ENCODE results near the gene CPNE8. TPM values are rescaled to one million over a fixed set of nuclear protein-coding genes. Genes with fewer than 3 reads are reported as not detected.

The CPNE8 gene
- total RNA-seq, 1 experiment from 2014 or later = 13.5 TPM

DNA sequence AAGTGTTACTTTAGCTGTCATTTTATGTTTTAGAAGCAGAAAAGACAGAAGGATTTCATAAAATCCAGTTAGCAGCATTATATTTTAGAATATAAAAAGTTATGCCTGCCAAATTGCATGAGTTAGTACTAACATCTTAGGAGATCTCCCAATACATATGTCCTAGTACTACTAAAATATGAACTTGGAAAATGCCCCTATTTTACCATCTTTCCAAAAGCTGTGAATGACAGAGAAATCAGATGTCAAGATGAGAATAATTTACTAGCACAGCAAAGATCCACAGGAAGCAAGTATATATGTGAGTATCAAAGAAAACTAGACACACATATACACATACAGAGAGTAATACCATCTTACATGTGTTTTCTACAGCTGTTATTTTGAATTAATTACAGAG, 196.9 kb downstream of the CPNE8 start:
- H3K27me3 ChIP-seq (replicated peaks; ENCODE audit: control insufficient read depth, insufficient read depth, low read length) = no peaks in the 10 kb centered on the region
- no peaks in the 10 kb centered on the region for H3K9me3 Mint-ChIP-seq (ENCODE audit: unreplicated experiment)
- H3K27ac Mint-ChIP-seq (ENCODE audit: unreplicated experiment) = no peak overlapping the region
- ChIA-PET CTCF (no interaction called here), POLR2A (interaction anchor here (0.6 kb wide), 1 partner anchor 197 kb away, joined by 8 read pairs; the partner anchor contains the start of gene CPNE8)
- no peak overlapping the region for H3K4me3 Mint-ChIP-seq (ENCODE audit: unreplicated experiment)
- no peaks in the 10 kb centered on the region for H3K36me3 ChIP-seq (ENCODE audit: control insufficient read depth, insufficient read depth, low read length)
- no peaks in the 10 kb centered on the region for H3K27me3 Mint-ChIP-seq (ENCODE audit: insufficient read depth, unreplicated experiment)
- no peaks in the 10 kb centered on the region for H3K36me3 Mint-ChIP-seq (ENCODE audit: insufficient read depth, unreplicated experiment)
- H3K4me3 ChIP-seq (ENCODE audit: low read depth, low read length) = no peak overlapping the region
- H3K4me1 Mint-ChIP-seq (ENCODE audit: low read depth, unreplicated experiment) = peaks cover 13% of the 10 kb centered on the region
- H3K9me3 ChIP-seq = no peaks in the 10 kb centered on the region
- TF ChIP-seq, protein P1, sequence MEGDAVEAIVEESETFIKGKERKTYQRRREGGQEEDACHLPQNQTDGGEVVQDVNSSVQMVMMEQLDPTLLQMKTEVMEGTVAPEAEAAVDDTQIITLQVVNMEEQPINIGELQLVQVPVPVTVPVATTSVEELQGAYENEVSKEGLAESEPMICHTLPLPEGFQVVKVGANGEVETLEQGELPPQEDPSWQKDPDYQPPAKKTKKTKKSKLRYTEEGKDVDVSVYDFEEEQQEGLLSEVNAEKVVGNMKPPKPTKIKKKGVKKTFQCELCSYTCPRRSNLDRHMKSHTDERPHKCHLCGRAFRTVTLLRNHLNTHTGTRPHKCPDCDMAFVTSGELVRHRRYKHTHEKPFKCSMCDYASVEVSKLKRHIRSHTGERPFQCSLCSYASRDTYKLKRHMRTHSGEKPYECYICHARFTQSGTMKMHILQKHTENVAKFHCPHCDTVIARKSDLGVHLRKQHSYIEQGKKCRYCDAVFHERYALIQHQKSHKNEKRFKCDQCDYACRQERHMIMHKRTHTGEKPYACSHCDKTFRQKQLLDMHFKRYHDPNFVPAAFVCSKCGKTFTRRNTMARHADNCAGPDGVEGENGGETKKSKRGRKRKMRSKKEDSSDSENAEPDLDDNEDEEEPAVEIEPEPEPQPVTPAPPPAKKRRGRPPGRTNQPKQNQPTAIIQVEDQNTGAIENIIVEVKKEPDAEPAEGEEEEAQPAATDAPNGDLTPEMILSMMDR (IDR thresholded peaks at IDR 0.05; ENCODE audit: insufficient read depth in 1 of 2, low read depth in 1 of 2, low read length in 1 of 2, severe bottlenecking in 1 of 2, unreplicated experiment in 1 of 2) = no peak
- H3K4me1 ChIP-seq = peaks cover 6% of the 10 kb centered on the region; the same call in 1 of the 2 replicates
- no TSS peak for BruUV-seq (replicated peaks)
- DNase-seq = no peak
- intact Hi-C loops (cut with micrococcal nuclease; ENCODE audit: unreplicated experiment) = no loop called here

DNA sequence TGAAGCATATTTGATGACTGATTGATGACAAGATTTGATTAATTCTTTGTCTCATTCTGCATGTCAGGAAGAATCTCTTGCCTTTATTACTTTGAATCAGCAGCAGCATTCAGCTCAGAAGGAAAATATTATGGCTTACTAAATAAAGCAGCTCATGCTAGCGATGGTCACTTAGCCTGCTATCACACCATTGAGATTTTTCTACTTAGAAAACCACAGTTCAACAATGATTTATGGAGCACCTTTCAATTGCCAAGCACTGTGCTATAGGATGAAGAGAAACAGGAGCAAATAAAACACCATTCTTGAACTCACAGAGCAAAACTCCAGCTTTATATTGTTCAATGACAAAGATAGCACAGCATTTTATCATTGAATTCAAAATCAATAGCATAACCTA, 197.7 kb downstream of the CPNE8 start:
- TF ChIP-seq, protein P1 (IDR thresholded peaks at IDR 0.05; ENCODE audit: insufficient read depth in 1 of 2, low read depth in 1 of 2, low read length in 1 of 2, severe bottlenecking in 1 of 2, unreplicated experiment in 1 of 2) = no peak
- Histone ChIP-seq H3K9me3 (no peaks in the 10 kb centered on the region), H3K27me3 (replicated peaks; ENCODE audit: control insufficient read depth, insufficient read depth, low read length) (no peaks in the 10 kb centered on the region), H3K4me3 (ENCODE audit: low read depth, low read length) (no peak overlapping the region), H3K36me3 (ENCODE audit: control insufficient read depth, insufficient read depth, low read length) (no peaks in the 10 kb centered on the region), H3K4me1 (peaks cover 6% of the 10 kb centered on the region; the same call in 1 of the 2 replicates)
- Mint-ChIP-seq H3K27me3 (ENCODE audit: insufficient read depth, unreplicated experiment) (no peaks in the 10 kb centered on the region), H3K36me3 (ENCODE audit: insufficient read depth, unreplicated experiment) (no peaks in the 10 kb centered on the region), H3K9me3 (ENCODE audit: unreplicated experiment) (no peaks in the 10 kb centered on the region), H3K4me3 (ENCODE audit: unreplicated experiment) (no peak overlapping the region), H3K4me1 (ENCODE audit: low read depth, unreplicated experiment) (peaks cover 6% of the 10 kb centered on the region), H3K27ac (ENCODE audit: unreplicated experiment) (no peak overlapping the region)
- POLR2A ChIA-PET = no interaction called here
- DNase-seq = no peak
- no TSS peak for BruUV-seq (replicated peaks)
- intact Hi-C loops (cut with micrococcal nuclease; ENCODE audit: unreplicated experiment) = no loop called here
- CTCF ChIA-PET = no interaction called here

DNA sequence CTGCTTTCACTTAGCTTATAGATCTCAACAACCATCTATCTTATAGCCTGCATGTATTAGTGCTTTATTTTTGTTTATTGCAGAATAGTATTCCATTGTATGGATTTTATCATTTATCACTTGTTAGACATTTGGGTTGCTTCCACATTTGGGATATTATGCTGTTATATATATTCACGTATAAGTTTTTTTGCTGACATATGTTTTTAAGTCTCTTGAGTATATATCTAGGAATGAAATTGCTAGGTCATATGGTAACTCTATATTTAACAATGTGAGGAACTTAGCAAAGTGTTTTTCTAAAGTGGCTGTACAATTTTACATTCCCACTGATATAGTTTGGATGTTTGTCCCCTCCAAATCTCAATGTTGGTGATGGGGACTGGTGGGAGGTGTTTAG, 208.1 kb downstream of the CPNE8 start:
- H3K27me3 Mint-ChIP-seq (ENCODE audit: insufficient read depth, unreplicated experiment) = no peaks in the 10 kb centered on the region
- CTCF ChIA-PET = no interaction called here
- no peaks in the 10 kb centered on the region for H3K4me1 Mint-ChIP-seq (ENCODE audit: low read depth, unreplicated experiment)
- Histone ChIP-seq H3K27me3 (replicated peaks; ENCODE audit: control insufficient read depth, insufficient read depth, low read length) (no peaks in the 10 kb centered on the region), H3K4me3 (ENCODE audit: low read depth, low read length) (no peak overlapping the region), H3K36me3 (ENCODE audit: control insufficient read depth, insufficient read depth, low read length) (no peaks in the 10 kb centered on the region), H3K9me3 (no peaks in the 10 kb centered on the region), H3K4me1 (no peaks in the 10 kb centered on the region)
- intact Hi-C loops (cut with micrococcal nuclease; ENCODE audit: unreplicated experiment) = no loop called here
- H3K36me3 Mint-ChIP-seq (ENCODE audit: insufficient read depth, unreplicated experiment) = no peaks in the 10 kb centered on the region
- no peak for DNase-seq
- POLR2A ChIA-PET = no interaction called here
- no peak overlapping the region for H3K27ac Mint-ChIP-seq (ENCODE audit: unreplicated experiment)
- TF ChIP-seq, protein P1 (IDR thresholded peaks at IDR 0.05; ENCODE audit: insufficient read depth in 1 of 2, low read depth in 1 of 2, low read length in 1 of 2, severe bottlenecking in 1 of 2, unreplicated experiment in 1 of 2) = no peak
- BruUV-seq (replicated peaks) = no TSS peak
- H3K4me3 Mint-ChIP-seq (ENCODE audit: unreplicated experiment) = no peak overlapping the region
- H3K9me3 Mint-ChIP-seq (ENCODE audit: unreplicated experiment) = peaks cover 10% of the 10 kb centered on the region
